ENCODE measurements around the gene NECTIN3. TPM values are rescaled to one million over a fixed set of nuclear protein-coding genes. Genes with fewer than 3 reads are reported as not detected.

The NECTIN3 gene
- total RNA-seq, 3 donors from 2014 or later = 17.1 to 33.0 (median 19.7) TPM

GRCh38 chr3:111070772-111071256 is 802 bp upstream of the NECTIN3 start:
- TF ChIP-seq POLR2AphosphoS5 (IDR thresholded peaks at IDR 0.05) (no peak), CTCF (IDR thresholded peaks at IDR 0.05) (no peak)
- no peaks in the 10 kb centered on the region for H3K9me3 ChIP-seq
- H3K4me1 ChIP-seq = peaks cover 0 to 3% of the 10 kb centered on the region in 2 donors
- peak overlapping the region; percentile 79 to 92 for H3K27ac ChIP-seq
- H3K36me3 ChIP-seq = no peaks in the 10 kb centered on the region
- H3K4me3 ChIP-seq = peak overlapping the region; percentile 83 to 95 (median 90)
- intact Hi-C loops (cut with DNase I; ENCODE audit: low total_unique reads) = no loop called here
- DNase-seq (ENCODE audit: low spot score in 2 of 2) = peak in 1 of 2 donors; percentile 49
- H3K27me3 ChIP-seq = peaks cover 0 to 4% of the 10 kb centered on the region in 2 donors

- Histone ChIP-seq H3K27me3 (peaks cover 0 to 4% of the 10 kb centered on the region in 2 donors), H3K9me3 (no peaks in the 10 kb centered on the region), H3K36me3 (no peaks in the 10 kb centered on the region), H3K4me3 (peak overlapping the region; percentile 83 to 95 (median 90)), H3K27ac (peak overlapping the region; percentile 79 to 92), H3K4me1 (peaks cover 0 to 3% of the 10 kb centered on the region in 2 donors)
- no peak for TF ChIP-seq POLR2AphosphoS5 (IDR thresholded peaks at IDR 0.05)
- intact Hi-C loops (cut with DNase I; ENCODE audit: low total_unique reads) = no loop called here
- no peak for DNase-seq (ENCODE audit: low spot score in 2 of 2)
Observed at GRCh38 chr3:111072031-111072921, 660 bp downstream of the NECTIN3 start.

GRCh38 chr3:111073218-111073617 is 1.6 kb downstream of the NECTIN3 start:
- peak overlapping the region; percentile 83 to 95 (median 90) for H3K4me3 ChIP-seq
- peaks cover 0 to 3% of the 10 kb centered on the region in 2 donors for H3K4me1 ChIP-seq
- peaks cover 0 to 4% of the 10 kb centered on the region in 2 donors for H3K27me3 ChIP-seq
- H3K9me3 ChIP-seq = no peaks in the 10 kb centered on the region
- no peaks in the 10 kb centered on the region for H3K36me3 ChIP-seq
- DNase-seq (ENCODE audit: low spot score in 2 of 2) = no peak
- intact Hi-C loops (cut with DNase I; ENCODE audit: low total_unique reads) = no loop called here
- no peak for TF ChIP-seq POLR2A (IDR thresholded peaks at IDR 0.05)
- no peak for TF ChIP-seq POLR2AphosphoS5 (IDR thresholded peaks at IDR 0.05)
- no peak for TF ChIP-seq CTCF (IDR thresholded peaks at IDR 0.05)
- no peak overlapping the region for H3K27ac ChIP-seq

GRCh38 chr3:111076732-111077131 is 5.1 kb downstream of the NECTIN3 start:
- intact Hi-C loops (cut with DNase I; ENCODE audit: low total_unique reads) = loop anchor here (5.0 kb wide), 1 partner anchor 226 kb away; no protein-coding TSS in a partner anchor
- Histone ChIP-seq H3K36me3 (no peaks in the 10 kb centered on the region), H3K27ac (no peak overlapping the region), H3K9me3 (no peaks in the 10 kb centered on the region), H3K4me3 (no peak overlapping the region), H3K27me3 (peaks cover 0 to 4% of the 10 kb centered on the region in 2 donors), H3K4me1 (no peaks in the 10 kb centered on the region)
- no peak for DNase-seq (ENCODE audit: low spot score in 2 of 2)
- TF ChIP-seq CTCF (IDR thresholded peaks at IDR 0.05) (no peak), POLR2A (IDR thresholded peaks at IDR 0.05) (no peak), POLR2AphosphoS5 (IDR thresholded peaks at IDR 0.05) (no peak)

- no peak overlapping the region for H3K27ac ChIP-seq
- H3K4me1 ChIP-seq = no peaks in the 10 kb centered on the region
- TF ChIP-seq POLR2AphosphoS5 (IDR thresholded peaks at IDR 0.05) (no peak), CTCF (IDR thresholded peaks at IDR 0.05) (no peak), POLR2A (IDR thresholded peaks at IDR 0.05) (no peak)
- no peaks in the 10 kb centered on the region for H3K36me3 ChIP-seq
- no peaks in the 10 kb centered on the region for H3K9me3 ChIP-seq
- H3K4me3 ChIP-seq = no peak overlapping the region
- DNase-seq (ENCODE audit: low spot score in 2 of 2) = no peak
- intact Hi-C loops (cut with DNase I; ENCODE audit: low total_unique reads) = loop anchor here (5.0 kb wide), 1 partner anchor 225 kb away; no protein-coding TSS in a partner anchor
- peaks cover 0 to 4% of the 10 kb centered on the region in 2 donors for H3K27me3 ChIP-seq
Observed at GRCh38 chr3:111077369-111077768, 5.8 kb downstream of the NECTIN3 start.

All from breast epithelium (tissue), 4 donors.